PC-3 (cell line): Measurements from ENCODE around the gene VWA1.
"Not testable (repeated sequence)": the region's sequence is repeated elsewhere in the genome, so short reads cannot be mapped to it uniquely, and the experiment has no call there.

Source experiments
- EZH2 ChIP-seq: fragments of 300-600 bp; sonication (generic); IDR thresholded peaks from one replicate; pipeline ENCODE4 v1.6.1; 2017; ENCODE audit warnings: antibody characterized with exemption, mild to moderate bottlenecking, low read length; ENCODE audit not compliant: unreplicated experiment
- TF ChIP-seq, protein P1 (sequence below): fragments of 300-600 bp; sonication (generic); conservative IDR thresholded peaks from 2 replicates; pipeline ENCODE4 v1.5.1; 2017; ENCODE audit warnings: antibody characterized with exemption, low read depth, mild to moderate bottlenecking, low read length

DNA sequence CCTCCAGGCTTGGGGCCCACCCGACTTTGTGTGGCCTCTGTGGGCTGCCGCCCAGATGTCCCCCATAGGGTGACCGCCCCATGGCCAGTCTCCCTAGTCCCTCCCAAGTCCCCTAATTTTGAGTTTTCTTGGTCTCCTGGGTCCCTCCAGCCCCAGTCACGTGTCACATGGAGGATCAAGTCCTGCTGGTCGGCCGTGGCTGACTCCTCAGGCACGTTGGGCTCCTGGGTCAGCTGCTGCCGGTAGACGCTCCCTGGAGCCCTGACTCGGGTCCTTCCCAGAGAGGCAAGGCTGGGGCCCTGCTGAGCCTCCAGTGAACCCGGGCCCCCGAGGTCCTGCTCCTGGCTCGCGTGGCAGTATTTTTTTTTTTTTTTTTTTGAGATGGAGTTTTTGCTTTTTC lies 24.2 kb downstream of the VWA1 start:
- TF ChIP-seq, protein P1, sequence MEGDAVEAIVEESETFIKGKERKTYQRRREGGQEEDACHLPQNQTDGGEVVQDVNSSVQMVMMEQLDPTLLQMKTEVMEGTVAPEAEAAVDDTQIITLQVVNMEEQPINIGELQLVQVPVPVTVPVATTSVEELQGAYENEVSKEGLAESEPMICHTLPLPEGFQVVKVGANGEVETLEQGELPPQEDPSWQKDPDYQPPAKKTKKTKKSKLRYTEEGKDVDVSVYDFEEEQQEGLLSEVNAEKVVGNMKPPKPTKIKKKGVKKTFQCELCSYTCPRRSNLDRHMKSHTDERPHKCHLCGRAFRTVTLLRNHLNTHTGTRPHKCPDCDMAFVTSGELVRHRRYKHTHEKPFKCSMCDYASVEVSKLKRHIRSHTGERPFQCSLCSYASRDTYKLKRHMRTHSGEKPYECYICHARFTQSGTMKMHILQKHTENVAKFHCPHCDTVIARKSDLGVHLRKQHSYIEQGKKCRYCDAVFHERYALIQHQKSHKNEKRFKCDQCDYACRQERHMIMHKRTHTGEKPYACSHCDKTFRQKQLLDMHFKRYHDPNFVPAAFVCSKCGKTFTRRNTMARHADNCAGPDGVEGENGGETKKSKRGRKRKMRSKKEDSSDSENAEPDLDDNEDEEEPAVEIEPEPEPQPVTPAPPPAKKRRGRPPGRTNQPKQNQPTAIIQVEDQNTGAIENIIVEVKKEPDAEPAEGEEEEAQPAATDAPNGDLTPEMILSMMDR = not testable (repeated sequence)
- not testable (repeated sequence) for TF ChIP-seq EZH2
